ENCODE results near the gene CATSPER1.

- TF ChIP-seq EZH2phosphoT487 (IDR thresholded peaks at IDR 0.05; ENCODE audit: low read depth), result no peak
- TF ChIP-seq, protein P1, sequence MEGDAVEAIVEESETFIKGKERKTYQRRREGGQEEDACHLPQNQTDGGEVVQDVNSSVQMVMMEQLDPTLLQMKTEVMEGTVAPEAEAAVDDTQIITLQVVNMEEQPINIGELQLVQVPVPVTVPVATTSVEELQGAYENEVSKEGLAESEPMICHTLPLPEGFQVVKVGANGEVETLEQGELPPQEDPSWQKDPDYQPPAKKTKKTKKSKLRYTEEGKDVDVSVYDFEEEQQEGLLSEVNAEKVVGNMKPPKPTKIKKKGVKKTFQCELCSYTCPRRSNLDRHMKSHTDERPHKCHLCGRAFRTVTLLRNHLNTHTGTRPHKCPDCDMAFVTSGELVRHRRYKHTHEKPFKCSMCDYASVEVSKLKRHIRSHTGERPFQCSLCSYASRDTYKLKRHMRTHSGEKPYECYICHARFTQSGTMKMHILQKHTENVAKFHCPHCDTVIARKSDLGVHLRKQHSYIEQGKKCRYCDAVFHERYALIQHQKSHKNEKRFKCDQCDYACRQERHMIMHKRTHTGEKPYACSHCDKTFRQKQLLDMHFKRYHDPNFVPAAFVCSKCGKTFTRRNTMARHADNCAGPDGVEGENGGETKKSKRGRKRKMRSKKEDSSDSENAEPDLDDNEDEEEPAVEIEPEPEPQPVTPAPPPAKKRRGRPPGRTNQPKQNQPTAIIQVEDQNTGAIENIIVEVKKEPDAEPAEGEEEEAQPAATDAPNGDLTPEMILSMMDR (IDR thresholded peaks at IDR 0.05; ENCODE audit: low read depth, low read length), result no peak
Observed at GRCh38 chr11:66046901-66047300, 20.6 kb upstream of the CATSPER1 start.
